B cell (primary cell): Measurements from ENCODE around the gene SYNJ2. TPM values are rescaled to one million over a fixed set of nuclear protein-coding genes. Genes with fewer than 3 reads are reported as not detected.

Experiments
- ATAC-seq: fragments of 200-7000 bp; cut with Tn5 transposase; one replicate; pipeline ENCODE4 v1.10.0; 2021; ENCODE audit warnings: low read depth, mild to moderate bottlenecking, moderate number of reproducible peaks, moderate library complexity
- CTCF ChIA-PET: fragments of 350-600 bp; sonication (Branson Sonifier 250); formaldehyde crosslinking; loops from one replicate; lab custom pipeline; 2021; ENCODE audit warnings: antibody characterized with exemption, inconsistent platforms; lab: Charles Lee
- POLR2A ChIA-PET: fragments of 350-600 bp; sonication (Branson Sonifier 250); formaldehyde crosslinking; loops from one replicate; lab custom pipeline; 2021; ENCODE audit warnings: antibody characterized with exemption; lab: Charles Lee
- DNase-seq: peaks from one replicate; pipeline ENCODE4 v3.0.0; 2013
- H2AFZ ChIP-seq: 2 replicates; pipeline ENCODE4 v1.6.1; 2012; ENCODE audit warnings: mild to moderate bottlenecking, low read depth, low read length; ENCODE audit not compliant: insufficient read depth, poor library complexity, severe bottlenecking
- H3K27ac ChIP-seq, 2 donors: 1 replicate in 1 of 2; 2 replicates in 1 of 2; pipeline ENCODE4 v1.5.1; 2012 to 2013; ENCODE audit warnings: low read length in 2 of 2, mild to moderate bottlenecking in 2 of 2, moderate library complexity in 1 of 2
- H3K27me3 ChIP-seq, 4 experiments: fragments of 200-600 bp in 1 of 4; sonication (generic) in 1 of 4; replicated peaks in 1 of 4; 1 replicate in 2 of 4; 2 replicates in 2 of 4; pipeline versions ENCODE4 v1.6.1 to v1.7.0; 2013 to 2016; ENCODE audit warnings: low read length in 3 of 4, mild to moderate bottlenecking in 2 of 4, mixed read lengths in 1 of 4, moderate library complexity in 1 of 4; ENCODE audit not compliant: insufficient read depth in 4 of 4, control insufficient read depth in 3 of 4; ENCODE audit errors: control extremely low read depth in 1 of 4
- H3K36me3 ChIP-seq, 2 experiments: replicated peaks in 1 of 2; 1 replicate in 1 of 2; 2 replicates in 1 of 2; pipeline versions ENCODE4 v1.6.1 to v1.7.1; 2013; ENCODE audit warnings: low read length in 1 of 2; ENCODE audit not compliant: insufficient read depth in 2 of 2, control insufficient read depth in 1 of 2; ENCODE audit errors: control extremely low read depth in 1 of 2, extremely low read depth in 1 of 2
- H3K4me1 ChIP-seq, 2 donors: fragments of 200-600 bp in 1 of 2; sonication (generic) in 1 of 2; 1 replicate in 1 of 2; 2 replicates in 1 of 2; pipeline versions ENCODE4 v1.5.1 to v1.6.1; 2013 to 2017; ENCODE audit warnings: low read length in 2 of 2; ENCODE audit not compliant: control insufficient read depth in 2 of 2, insufficient read depth in 2 of 2
- H3K4me2 ChIP-seq: replicated peaks from 2 replicates; pipeline ENCODE3; 2012; ENCODE audit warnings: mild to moderate bottlenecking, low read depth, low read length; ENCODE audit not compliant: poor library complexity, severe bottlenecking
- H3K4me3 ChIP-seq, 5 experiments: fragments of 200-600 bp in 1 of 5; sonication (generic) in 1 of 5; 1 replicate in 3 of 5; 2 replicates in 2 of 5; pipeline versions ENCODE4 v1.5.1 to v1.7.0; 2011 to 2016; ENCODE audit warnings: low read length in 4 of 5, mild to moderate bottlenecking in 4 of 5, low read depth in 2 of 5, control low read depth in 1 of 5, moderate library complexity in 1 of 5; ENCODE audit not compliant: insufficient read depth in 1 of 5; ENCODE audit errors: control extremely low read depth in 1 of 5, extremely low read depth in 1 of 5
- H3K79me2 ChIP-seq: fragments of 200-600 bp; sonication (generic); one replicate; pipeline ENCODE4 v1.6.0; 2016; ENCODE audit warnings: low read length; ENCODE audit not compliant: control insufficient read depth, insufficient read depth
- H3K9ac ChIP-seq: fragments of 200-600 bp; sonication (generic); 2 replicates; pipeline ENCODE4 v1.6.1; 2017; ENCODE audit warnings: mild to moderate bottlenecking, low read length, moderate library complexity
- H3K9me3 ChIP-seq, 3 donors: one replicate each; pipeline versions ENCODE4 v1.6.1 to v1.7.1; 2013; ENCODE audit warnings: low read length in 2 of 3; ENCODE audit not compliant: control insufficient read depth in 2 of 3, insufficient read depth in 1 of 3; ENCODE audit errors: control extremely low read depth in 1 of 3
- H4K20me1 ChIP-seq: 2 replicates; pipeline ENCODE4 v1.6.0; 2012; ENCODE audit warnings: mild to moderate bottlenecking, low read length; ENCODE audit not compliant: insufficient read depth, control insufficient read depth, poor library complexity, severe bottlenecking
- H3K27ac Mint-ChIP-seq: one replicate; pipeline ENCODE4 v1.8.0; 2021; ENCODE audit warnings: mixed read lengths
- H3K27me3 Mint-ChIP-seq: one replicate; pipeline ENCODE4 v1.8.0; 2021; ENCODE audit warnings: mixed read lengths
- H3K4me1 Mint-ChIP-seq: one replicate; pipeline ENCODE4 v1.8.0; 2021; ENCODE audit warnings: mixed read lengths
- H3K4me3 Mint-ChIP-seq: one replicate; pipeline ENCODE4 v1.8.0; 2021; ENCODE audit warnings: mixed read lengths
- H3K9me3 Mint-ChIP-seq: one replicate; pipeline ENCODE4 v1.8.0; 2022; ENCODE audit warnings: mixed read lengths; ENCODE audit not compliant: insufficient read depth
- EZH2 ChIP-seq: IDR thresholded peaks from 2 replicates; pipeline ENCODE4 v1.6.1; 2012; ENCODE audit warnings: borderline replicate concordance, low read depth, mild to moderate bottlenecking, moderate library complexity, low read length; ENCODE audit not compliant: insufficient read depth, poor library complexity, severe bottlenecking
- WGBS: methylation state at CpG from one replicate; pipeline ENCODE4 v1.1.5; 2013; ENCODE audit warnings: missing lambda C conversion rate; ENCODE audit not compliant: insufficient coverage; 5-methylcytosine and 5-hydroxymethylcytosine counted together
- intact Hi-C: fragments of 100-400 bp; cut with micrococcal nuclease; formaldehyde crosslinking; loops from one replicate; pipeline ENCODE4 v1.10.0; 2022
- polyA plus RNA-seq: library from polyadenylated mRNA; depleted of rRNA; stranded (reverse); fragments of >200 nt; gene quantifications from 2 replicates; pipeline ENCODE4 v1.2.3, GENCODE V29; 2012
- total RNA-seq, 2 donors: library from RNA; stranded (reverse); fragments of 120-200 nt in 1 of 2; gene quantifications; 1 replicate in 1 of 2; 2 replicates in 1 of 2; pipeline versions ENCODE4 v1.2.3 to v1.2.4, GENCODE V29; 2013 to 2022
- TF ChIP-seq, protein P1 (sequence below): fragments of 200-600 bp; IDR thresholded peaks from one replicate; pipeline ENCODE4 v1.8.0; 2022; ENCODE audit warnings: antibody characterized with exemption, mild to moderate bottlenecking

SYNJ2 gene
- total and polyA plus RNA-seq, 2 donors (not counting 1 experiment from before 2014, with no cell fraction given), result 5.2 to 11.4 TPM

- POLR2A ChIA-PET, result interaction anchor here (1.3 kb wide), 1 partner anchor 11 kb away, joined by 3 read pairs; no protein-coding TSS in a partner anchor
- Histone ChIP-seq H3K9ac (no peak overlapping the region), H2AFZ (no peak overlapping the region), H4K20me1 (no peaks in the 10 kb centered on the region), H3K4me1 (no peaks in the 10 kb centered on the region), H3K36me3 (peaks cover 0 to 13% of the 10 kb centered on the region in 2 experiments), H3K4me2 (no peak overlapping the region), H3K27me3 (no peaks in the 10 kb centered on the region), H3K79me2 (no peaks in the 10 kb centered on the region), H3K4me3 (no peak overlapping the region), H3K9me3 (no peaks in the 10 kb centered on the region), H3K27ac (no peak overlapping the region)
- CTCF ChIA-PET, result interaction anchor here (1.2 kb wide), 1 partner anchor 17 kb away, joined by 5 read pairs; no protein-coding TSS in a partner anchor
- no peaks in the 10 kb centered on the region for H3K9me3 Mint-ChIP-seq
- DNase-seq, result no peak
- intact Hi-C loops, result no loop called here
- no peak overlapping the region for H3K27ac Mint-ChIP-seq
- no peaks in the 10 kb centered on the region for H3K27me3 Mint-ChIP-seq
- WGBS, result 99% methylated on average over 20 of the region's 20 CpGs
- TF ChIP-seq EZH2, result no peak
- TF ChIP-seq, protein P1, sequence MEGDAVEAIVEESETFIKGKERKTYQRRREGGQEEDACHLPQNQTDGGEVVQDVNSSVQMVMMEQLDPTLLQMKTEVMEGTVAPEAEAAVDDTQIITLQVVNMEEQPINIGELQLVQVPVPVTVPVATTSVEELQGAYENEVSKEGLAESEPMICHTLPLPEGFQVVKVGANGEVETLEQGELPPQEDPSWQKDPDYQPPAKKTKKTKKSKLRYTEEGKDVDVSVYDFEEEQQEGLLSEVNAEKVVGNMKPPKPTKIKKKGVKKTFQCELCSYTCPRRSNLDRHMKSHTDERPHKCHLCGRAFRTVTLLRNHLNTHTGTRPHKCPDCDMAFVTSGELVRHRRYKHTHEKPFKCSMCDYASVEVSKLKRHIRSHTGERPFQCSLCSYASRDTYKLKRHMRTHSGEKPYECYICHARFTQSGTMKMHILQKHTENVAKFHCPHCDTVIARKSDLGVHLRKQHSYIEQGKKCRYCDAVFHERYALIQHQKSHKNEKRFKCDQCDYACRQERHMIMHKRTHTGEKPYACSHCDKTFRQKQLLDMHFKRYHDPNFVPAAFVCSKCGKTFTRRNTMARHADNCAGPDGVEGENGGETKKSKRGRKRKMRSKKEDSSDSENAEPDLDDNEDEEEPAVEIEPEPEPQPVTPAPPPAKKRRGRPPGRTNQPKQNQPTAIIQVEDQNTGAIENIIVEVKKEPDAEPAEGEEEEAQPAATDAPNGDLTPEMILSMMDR, result no peak
- H3K4me1 Mint-ChIP-seq, result peaks cover 3% of the 10 kb centered on the region
- H3K4me3 Mint-ChIP-seq, result no peak overlapping the region
- no peak for ATAC-seq
Measured at GRCh38 chr6:158043008-158043407, 61.3 kb downstream of the SYNJ2 start.

- no peaks in the 10 kb centered on the region for H3K9me3 ChIP-seq
- H3K4me2 ChIP-seq, result no peak overlapping the region
- Mint-ChIP-seq H3K27ac (no peak overlapping the region), H3K4me1 (peaks cover 3% of the 10 kb centered on the region), H3K9me3 (no peaks in the 10 kb centered on the region), H3K4me3 (no peak overlapping the region), H3K27me3 (no peaks in the 10 kb centered on the region)
- no peak overlapping the region for H3K27ac ChIP-seq
- no peak overlapping the region for H3K4me3 ChIP-seq
- H3K9ac ChIP-seq, result no peak overlapping the region
- ATAC-seq (no peak), DNase-seq (no peak)
- peaks cover 0 to 19% of the 10 kb centered on the region in 2 experiments for H3K36me3 ChIP-seq
- intact Hi-C loops, result no loop called here
- H3K27me3 ChIP-seq, result no peaks in the 10 kb centered on the region
- no peaks in the 10 kb centered on the region for H3K4me1 ChIP-seq
- POLR2A ChIA-PET, result no interaction called here
- no peaks in the 10 kb centered on the region for H4K20me1 ChIP-seq
- TF ChIP-seq, protein P1, result no peak
- no peak for TF ChIP-seq EZH2
- 97% methylated on average over 24 of the region's 31 CpGs for WGBS
- CTCF ChIA-PET, result interaction anchor here (1.2 kb wide), 1 partner anchor 18 kb away, joined by 5 read pairs; no protein-coding TSS in a partner anchor
- H3K79me2 ChIP-seq, result no peaks in the 10 kb centered on the region
- H2AFZ ChIP-seq, result no peak overlapping the region
Measured at GRCh38 chr6:158043586-158044524, 62.2 kb downstream of the SYNJ2 start.
